ENCODE data around the gene SAA1. TPM values are rescaled to one million over a fixed set of nuclear protein-coding genes. Genes with fewer than 3 reads are reported as not detected.

SAA1 gene
- total and polyA plus RNA-seq, 10 of the 15 experiments (the other 5 are each of a cell fraction or from before 2014, with no cell fraction given) = 0.36 to 6.9 TPM; not detected in 8

DNA sequence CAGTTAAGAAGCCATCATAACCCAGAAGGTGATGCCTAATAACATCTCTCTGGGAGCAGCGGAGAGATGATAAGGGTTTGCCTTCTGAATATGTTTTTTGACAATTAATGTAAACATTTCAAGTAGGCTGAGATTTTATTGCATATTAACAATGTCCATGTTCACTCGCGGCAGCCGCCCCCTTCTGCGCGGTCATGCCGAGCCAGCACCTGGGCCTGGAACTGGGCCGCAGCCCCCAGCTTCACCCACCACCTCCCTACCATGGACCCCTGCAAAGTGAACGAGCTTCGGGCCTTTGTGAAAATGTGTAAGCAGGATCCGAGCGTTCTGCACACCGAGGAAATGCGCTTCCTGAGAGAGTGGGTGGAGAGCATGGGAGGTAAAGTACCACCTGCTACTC is 4.3 kb upstream of the SAA1 start:
- TF ChIP-seq BMI1 (IDR thresholded peaks at IDR 0.05; ENCODE audit: borderline replicate concordance) (no peak), CBX3 (IDR thresholded peaks at IDR 0.05; ENCODE audit: borderline replicate concordance, low read depth) (no peak), KDM1A (IDR thresholded peaks at IDR 0.05; ENCODE audit: borderline replicate concordance) (no peak), ATF7 (IDR thresholded peaks at IDR 0.05; ENCODE audit: low read depth) (no peak), RUNX3 (IDR thresholded peaks at IDR 0.05; ENCODE audit: low read length) (no peak), ZNF217 (IDR thresholded peaks at IDR 0.05) (no peak), CHD4 (IDR thresholded peaks at IDR 0.05) (no peak), RB1 (IDR thresholded peaks at IDR 0.05; ENCODE audit: borderline replicate concordance) (no peak), ZNF207 (IDR thresholded peaks at IDR 0.05; ENCODE audit: borderline replicate concordance) (no peak), ZNF274 (IDR thresholded peaks at IDR 0.05; ENCODE audit: insufficient read depth, insufficient read length) (no peak), PML (IDR thresholded peaks at IDR 0.05; ENCODE audit: low read length) (no peak), NFIC (IDR thresholded peaks at IDR 0.05; ENCODE audit: low read depth, low read length) (no peak), EP300 (IDR thresholded peaks at IDR 0.05; ENCODE audit: borderline replicate concordance in 1 of 2, control insufficient read depth in 1 of 2, low read depth in 2 of 2, low read length in 2 of 2) (no peak), RELA (IDR thresholded peaks at IDR 0.05; ENCODE audit: borderline replicate concordance, partially characterized antibody) (no peak), SUZ12 (IDR thresholded peaks at IDR 0.05; ENCODE audit: unreplicated experiment) (no peak), CREB1 (IDR thresholded peaks at IDR 0.05; ENCODE audit: low read depth) (no peak), TCF3 (IDR thresholded peaks at IDR 0.05; ENCODE audit: borderline replicate concordance, insufficient read depth, low read depth, low read length) (no peak)
- TF ChIP-seq, protein P1, sequence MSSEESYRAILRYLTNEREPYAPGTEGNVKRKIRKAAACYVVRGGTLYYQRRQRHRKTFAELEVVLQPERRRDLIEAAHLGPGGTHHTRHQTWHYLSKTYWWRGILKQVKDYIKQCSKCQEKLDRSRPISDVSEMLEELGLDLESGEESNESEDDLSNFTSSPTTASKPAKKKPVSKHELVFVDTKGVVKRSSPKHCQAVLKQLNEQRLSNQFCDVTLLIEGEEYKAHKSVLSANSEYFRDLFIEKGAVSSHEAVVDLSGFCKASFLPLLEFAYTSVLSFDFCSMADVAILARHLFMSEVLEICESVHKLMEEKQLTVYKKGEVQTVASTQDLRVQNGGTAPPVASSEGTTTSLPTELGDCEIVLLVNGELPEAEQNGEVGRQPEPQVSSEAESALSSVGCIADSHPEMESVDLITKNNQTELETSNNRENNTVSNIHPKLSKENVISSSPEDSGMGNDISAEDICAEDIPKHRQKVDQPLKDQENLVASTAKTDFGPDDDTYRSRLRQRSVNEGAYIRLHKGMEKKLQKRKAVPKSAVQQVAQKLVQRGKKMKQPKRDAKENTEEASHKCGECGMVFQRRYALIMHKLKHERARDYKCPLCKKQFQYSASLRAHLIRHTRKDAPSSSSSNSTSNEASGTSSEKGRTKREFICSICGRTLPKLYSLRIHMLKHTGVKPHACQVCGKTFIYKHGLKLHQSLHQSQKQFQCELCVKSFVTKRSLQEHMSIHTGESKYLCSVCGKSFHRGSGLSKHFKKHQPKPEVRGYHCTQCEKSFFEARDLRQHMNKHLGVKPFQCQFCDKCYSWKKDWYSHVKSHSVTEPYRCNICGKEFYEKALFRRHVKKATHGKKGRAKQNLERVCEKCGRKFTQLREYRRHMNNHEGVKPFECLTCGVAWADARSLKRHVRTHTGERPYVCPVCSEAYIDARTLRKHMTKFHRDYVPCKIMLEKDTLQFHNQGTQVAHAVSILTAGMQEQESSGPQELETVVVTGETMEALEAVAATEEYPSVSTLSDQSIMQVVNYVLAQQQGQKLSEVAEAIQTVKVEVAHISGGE (CRISPR knock-in tag; IDR thresholded peaks at IDR 0.05) = no peak
- TF ChIP-seq, protein P2, sequence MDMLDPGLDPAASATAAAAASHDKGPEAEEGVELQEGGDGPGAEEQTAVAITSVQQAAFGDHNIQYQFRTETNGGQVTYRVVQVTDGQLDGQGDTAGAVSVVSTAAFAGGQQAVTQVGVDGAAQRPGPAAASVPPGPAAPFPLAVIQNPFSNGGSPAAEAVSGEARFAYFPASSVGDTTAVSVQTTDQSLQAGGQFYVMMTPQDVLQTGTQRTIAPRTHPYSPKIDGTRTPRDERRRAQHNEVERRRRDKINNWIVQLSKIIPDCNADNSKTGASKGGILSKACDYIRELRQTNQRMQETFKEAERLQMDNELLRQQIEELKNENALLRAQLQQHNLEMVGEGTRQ (IDR thresholded peaks at IDR 0.05; ENCODE audit: borderline replicate concordance, low read depth, low read length) = no peak
- Histone ChIP-seq H3K9me3 (replicated peaks; ENCODE audit: control insufficient read depth, insufficient read depth, low read length) (no peaks in the 10 kb centered on the region), H3K4me1 (ENCODE audit: control insufficient read depth, insufficient read depth, low read length) (peaks cover 10% of the 10 kb centered on the region), H2AFZ (ENCODE audit: control insufficient read depth, low read depth, low read length) (no peak overlapping the region), H3K4me2 (ENCODE audit: control insufficient read depth, insufficient read depth) (no peak overlapping the region), H3K27me3 (replicated peaks in 1 of 2; ENCODE audit: control insufficient read depth in 2 of 2, insufficient read depth in 2 of 2, low read length in 1 of 2) (no peaks in the 10 kb centered on the region), H3K27ac (ENCODE audit: control insufficient read depth, insufficient read depth) (no peak overlapping the region), H3K36me3 (ENCODE audit: control insufficient read depth in 2 of 2, insufficient read depth in 2 of 2, low read length in 1 of 2) (no peaks in the 10 kb centered on the region), H3K79me2 (ENCODE audit: control insufficient read depth, insufficient read depth, low read length) (no peaks in the 10 kb centered on the region), H3K9ac (ENCODE audit: control insufficient read depth, insufficient read depth, low read length) (no peak overlapping the region), H4K20me1 (ENCODE audit: control insufficient read depth, insufficient read depth) (no peaks in the 10 kb centered on the region), H3K4me3 (no peak overlapping the region)
- WGBS (ENCODE audit: insufficient coverage, insufficient replicate concordance, low lambda C conversion rate, missing lambda C conversion rate) = 97% methylated on average over 14 of the region's 14 CpGs
- FAIRE-seq (no peak), ATAC-seq (no peak), DNase-seq (ENCODE audit: low read depth, low spot score) (no peak)
- ChIA-PET SMC1A (ENCODE audit: uncharacterized antibody, unreplicated experiment) (no interaction called here), RAD21 (ENCODE audit: unreplicated experiment) (no interaction called here), CTCF (no interaction called here), POLR2A (no interaction called here)
- intact Hi-C loops (cut with micrococcal nuclease; ENCODE audit: unreplicated experiment) (no loop called here), in situ Hi-C loops (cut with MboI) (no loop called here)
- no TSS peak for BruUV-seq (replicated peaks)

Measured in GM12878 (cell line).